Peyer's patch (tissue), 4 donors: ENCODE results near the gene COL8A1.

Source experiments
- CTCF ChIP-seq, 6 experiments: fragments of 450-650 bp in 4 of 6; fragments of 200-600 bp in 2 of 6; sonication (generic) in 1 of 6; IDR thresholded peaks; one replicate each; pipeline ENCODE4 v1.5.1; 2017 to 2019; ENCODE audit warnings: antibody characterized with exemption in 6 of 6, mild to moderate bottlenecking in 3 of 6, moderate library complexity in 1 of 6
- POLR2A ChIP-seq, 2 donors: fragments of 450-650 bp; IDR thresholded peaks; one replicate each; pipeline ENCODE4 v1.5.1; 2017; ENCODE audit warnings: antibody characterized with exemption in 2 of 2, mild to moderate bottlenecking in 2 of 2, moderate library complexity in 2 of 2

DNA sequence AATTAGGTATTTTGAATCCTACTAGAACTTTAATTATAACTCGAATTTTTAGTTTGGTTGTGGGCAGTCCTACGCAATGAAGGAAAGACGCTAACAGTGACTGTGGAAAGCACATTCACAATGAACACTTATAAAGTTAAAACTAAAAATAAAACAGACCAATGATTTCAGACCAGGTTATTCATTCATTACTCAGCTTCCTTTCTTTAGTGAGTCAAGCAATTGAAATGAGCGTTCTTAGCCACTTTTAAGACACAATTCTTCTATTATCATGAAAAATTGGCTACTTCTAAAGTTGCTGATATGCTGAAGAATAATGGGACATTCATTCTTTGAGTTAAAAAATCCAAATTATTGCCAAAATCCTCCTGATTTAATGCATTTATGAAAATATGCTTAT, 113.3 kb downstream of the COL8A1 start:
- TF ChIP-seq CTCF (IDR thresholded peaks at IDR 0.05) = no peak
- TF ChIP-seq POLR2A (IDR thresholded peaks at IDR 0.05) = no peak
